HG03103 (cell line): Measurements from ENCODE around the gene MRPS33.

Experiments
- ATAC-seq: cut with Tn5 transposase; IDR thresholded peaks from one replicate; pipeline ENCODE4 v1.9.1; 2021; ENCODE audit warnings: low read depth; ENCODE audit not compliant: unreplicated experiment

MRPS33 gene

GRCh38 chr7:141012696-141013344 is 1.9 kb downstream of the MRPS33 start:
- no peak for ATAC-seq

GRCh38 chr7:141012044-141012685 is 2.6 kb downstream of the MRPS33 start:
- ATAC-seq = no peak

- no peak for ATAC-seq
Measured at GRCh38 chr7:141011443-141011842, 3.3 kb downstream of the MRPS33 start.

- ATAC-seq = no peak
Measured at GRCh38 chr7:141003172-141004065, 11.3 kb downstream of the MRPS33 start.

- ATAC-seq = no peak
Measured at GRCh38 chr7:141001546-141001945, 13.2 kb downstream of the MRPS33 start.

GRCh38 chr7:141001122-141001521 is 13.6 kb downstream of the MRPS33 start:
- ATAC-seq = no peak

GRCh38 chr7:140998715-140999114 is 16.0 kb downstream of the MRPS33 start:
- no peak for ATAC-seq

- no peak for ATAC-seq
Measured at GRCh38 chr7:140992422-140992821, 22.3 kb downstream of the MRPS33 start.

GRCh38 chr7:140990193-140990962 is 24.4 kb downstream of the MRPS33 start:
- ATAC-seq = no peak

GRCh38 chr7:140989068-140989467 is 25.7 kb downstream of the MRPS33 start:
- ATAC-seq = no peak

- no peak for ATAC-seq
Measured at GRCh38 chr7:140983802-140984201, 30.9 kb downstream of the MRPS33 start.

- ATAC-seq = no peak
Measured at GRCh38 chr7:140982508-140982907, 32.2 kb downstream of the MRPS33 start.

- no peak for ATAC-seq
Measured at GRCh38 chr7:140981951-140982350, 32.8 kb downstream of the MRPS33 start.

- ATAC-seq = no peak
Measured at GRCh38 chr7:140977741-140978140, 37.0 kb downstream of the MRPS33 start.

GRCh38 chr7:140972876-140973829 is 41.6 kb downstream of the MRPS33 start:
- ATAC-seq = no peak

- ATAC-seq = no peak
Measured at GRCh38 chr7:140972344-140972743, 42.4 kb downstream of the MRPS33 start.

GRCh38 chr7:140967438-140967837 is 47.3 kb downstream of the MRPS33 start:
- ATAC-seq = no peak

- ATAC-seq = no peak
Measured at GRCh38 chr7:140966561-140967233, 48.1 kb downstream of the MRPS33 start.

- no peak for ATAC-seq
Measured at GRCh38 chr7:140961117-140961516, 53.6 kb downstream of the MRPS33 start.
